B cell (primary cell): ENCODE results near the gene KRT28. TPM values are rescaled to one million over a fixed set of nuclear protein-coding genes. Genes with fewer than 3 reads are reported as not detected.

Experiments used
- ATAC-seq: fragments of 200-7000 bp; cut with Tn5 transposase; one replicate; pipeline ENCODE4 v1.10.0; 2021; ENCODE audit warnings: low read depth, mild to moderate bottlenecking, moderate number of reproducible peaks, moderate library complexity
- CTCF ChIA-PET: fragments of 350-600 bp; sonication (Branson Sonifier 250); formaldehyde crosslinking; loops from one replicate; lab custom pipeline; 2021; ENCODE audit warnings: antibody characterized with exemption, inconsistent platforms; lab: Charles Lee
- POLR2A ChIA-PET: fragments of 350-600 bp; sonication (Branson Sonifier 250); formaldehyde crosslinking; loops from one replicate; lab custom pipeline; 2021; ENCODE audit warnings: antibody characterized with exemption; lab: Charles Lee
- DNase-seq: peaks from one replicate; pipeline ENCODE4 v3.0.0; 2013
- H2AFZ ChIP-seq: 2 replicates; pipeline ENCODE4 v1.6.1; 2012; ENCODE audit warnings: mild to moderate bottlenecking, low read depth, low read length; ENCODE audit not compliant: insufficient read depth, poor library complexity, severe bottlenecking
- H3K27ac ChIP-seq, 2 donors: 1 replicate in 1 of 2; 2 replicates in 1 of 2; pipeline ENCODE4 v1.5.1; 2012 to 2013; ENCODE audit warnings: low read length in 2 of 2, mild to moderate bottlenecking in 2 of 2, moderate library complexity in 1 of 2
- H3K27me3 ChIP-seq, 4 experiments: fragments of 200-600 bp in 1 of 4; sonication (generic) in 1 of 4; replicated peaks in 1 of 4; 1 replicate in 2 of 4; 2 replicates in 2 of 4; pipeline versions ENCODE4 v1.6.1 to v1.7.0; 2013 to 2016; ENCODE audit warnings: low read length in 3 of 4, mild to moderate bottlenecking in 2 of 4, mixed read lengths in 1 of 4, moderate library complexity in 1 of 4; ENCODE audit not compliant: insufficient read depth in 4 of 4, control insufficient read depth in 3 of 4; ENCODE audit errors: control extremely low read depth in 1 of 4
- H3K36me3 ChIP-seq, 2 experiments: replicated peaks in 1 of 2; 1 replicate in 1 of 2; 2 replicates in 1 of 2; pipeline versions ENCODE4 v1.6.1 to v1.7.1; 2013; ENCODE audit warnings: low read length in 1 of 2; ENCODE audit not compliant: insufficient read depth in 2 of 2, control insufficient read depth in 1 of 2; ENCODE audit errors: control extremely low read depth in 1 of 2, extremely low read depth in 1 of 2
- H3K4me1 ChIP-seq, 2 donors: fragments of 200-600 bp in 1 of 2; sonication (generic) in 1 of 2; 1 replicate in 1 of 2; 2 replicates in 1 of 2; pipeline versions ENCODE4 v1.5.1 to v1.6.1; 2013 to 2017; ENCODE audit warnings: low read length in 2 of 2; ENCODE audit not compliant: control insufficient read depth in 2 of 2, insufficient read depth in 2 of 2
- H3K4me2 ChIP-seq: replicated peaks from 2 replicates; pipeline ENCODE3; 2012; ENCODE audit warnings: mild to moderate bottlenecking, low read depth, low read length; ENCODE audit not compliant: poor library complexity, severe bottlenecking
- H3K4me3 ChIP-seq, 5 experiments: fragments of 200-600 bp in 1 of 5; sonication (generic) in 1 of 5; 1 replicate in 3 of 5; 2 replicates in 2 of 5; pipeline versions ENCODE4 v1.5.1 to v1.7.0; 2011 to 2016; ENCODE audit warnings: low read length in 4 of 5, mild to moderate bottlenecking in 4 of 5, low read depth in 2 of 5, control low read depth in 1 of 5, moderate library complexity in 1 of 5; ENCODE audit not compliant: insufficient read depth in 1 of 5; ENCODE audit errors: control extremely low read depth in 1 of 5, extremely low read depth in 1 of 5
- H3K79me2 ChIP-seq: fragments of 200-600 bp; sonication (generic); one replicate; pipeline ENCODE4 v1.6.0; 2016; ENCODE audit warnings: low read length; ENCODE audit not compliant: control insufficient read depth, insufficient read depth
- H3K9ac ChIP-seq: fragments of 200-600 bp; sonication (generic); 2 replicates; pipeline ENCODE4 v1.6.1; 2017; ENCODE audit warnings: mild to moderate bottlenecking, low read length, moderate library complexity
- H3K9me3 ChIP-seq, 3 donors: one replicate each; pipeline versions ENCODE4 v1.6.1 to v1.7.1; 2013; ENCODE audit warnings: low read length in 2 of 3; ENCODE audit not compliant: control insufficient read depth in 2 of 3, insufficient read depth in 1 of 3; ENCODE audit errors: control extremely low read depth in 1 of 3
- H4K20me1 ChIP-seq: 2 replicates; pipeline ENCODE4 v1.6.0; 2012; ENCODE audit warnings: mild to moderate bottlenecking, low read length; ENCODE audit not compliant: insufficient read depth, control insufficient read depth, poor library complexity, severe bottlenecking
- H3K27ac Mint-ChIP-seq: one replicate; pipeline ENCODE4 v1.8.0; 2021; ENCODE audit warnings: mixed read lengths
- H3K27me3 Mint-ChIP-seq: one replicate; pipeline ENCODE4 v1.8.0; 2021; ENCODE audit warnings: mixed read lengths
- H3K4me1 Mint-ChIP-seq: one replicate; pipeline ENCODE4 v1.8.0; 2021; ENCODE audit warnings: mixed read lengths
- H3K4me3 Mint-ChIP-seq: one replicate; pipeline ENCODE4 v1.8.0; 2021; ENCODE audit warnings: mixed read lengths
- H3K9me3 Mint-ChIP-seq: one replicate; pipeline ENCODE4 v1.8.0; 2022; ENCODE audit warnings: mixed read lengths; ENCODE audit not compliant: insufficient read depth
- CTCF ChIP-seq: fragments of 200-600 bp; IDR thresholded peaks from one replicate; pipeline ENCODE4 v1.8.0; 2022; ENCODE audit warnings: antibody characterized with exemption, mild to moderate bottlenecking
- EZH2 ChIP-seq: IDR thresholded peaks from 2 replicates; pipeline ENCODE4 v1.6.1; 2012; ENCODE audit warnings: borderline replicate concordance, low read depth, mild to moderate bottlenecking, moderate library complexity, low read length; ENCODE audit not compliant: insufficient read depth, poor library complexity, severe bottlenecking
- WGBS: methylation state at CpG from one replicate; pipeline ENCODE4 v1.1.5; 2013; ENCODE audit warnings: missing lambda C conversion rate; ENCODE audit not compliant: insufficient coverage; 5-methylcytosine and 5-hydroxymethylcytosine counted together
- intact Hi-C: fragments of 100-400 bp; cut with micrococcal nuclease; formaldehyde crosslinking; loops from one replicate; pipeline ENCODE4 v1.10.0; 2022
- polyA plus RNA-seq: library from polyadenylated mRNA; depleted of rRNA; stranded (reverse); fragments of >200 nt; gene quantifications from 2 replicates; pipeline ENCODE4 v1.2.3, GENCODE V29; 2012
- total RNA-seq, 2 donors: library from RNA; stranded (reverse); fragments of 120-200 nt in 1 of 2; gene quantifications; 1 replicate in 1 of 2; 2 replicates in 1 of 2; pipeline versions ENCODE4 v1.2.3 to v1.2.4, GENCODE V29; 2013 to 2022

KRT28 gene
- total and polyA plus RNA-seq, 2 donors (not counting 1 experiment from before 2014, with no cell fraction given): not detected

GRCh38 chr17:40755231-40755630, 44.5 kb downstream of the KRT28 start, which contains the start of gene KRT25:
KRT25 (minus strand) TSS chr17:40755331; CDS start chr17:40755271, 60 bp downstream.
- Histone ChIP-seq H3K4me3 (no peak within 1 kb of the TSS), H4K20me1 (no peaks in the 10 kb centered on the region), H3K9me3 (peaks cover 0 to 14% (median 10%) of the 10 kb centered on the region in 3 donors), H3K27ac (no peak within 1 kb of the TSS), H3K9ac (no peak within 1 kb of the TSS), H3K27me3 (peaks cover 0 to 9% (median 2%) of the 10 kb centered on the region in 4 experiments), H3K36me3 (no peaks in the 10 kb centered on the region), H3K4me1 (no peaks in the 10 kb centered on the region), H3K79me2 (no peaks in the 10 kb centered on the region), H2AFZ (no peak within 1 kb of the TSS), H3K4me2 (no peak within 1 kb of the TSS)
- DNase-seq (no peak), ATAC-seq (no peak)
- CTCF ChIA-PET: no interaction called here
- TF ChIP-seq EZH2 (no peak), CTCF (no peak)
- Mint-ChIP-seq H3K27ac (no peak within 1 kb of the TSS), H3K4me3 (no peak within 1 kb of the TSS), H3K9me3 (peaks cover 11% of the 10 kb centered on the region), H3K4me1 (no peaks in the 10 kb centered on the region), H3K27me3 (peaks cover 59% of the 10 kb centered on the region)
- intact Hi-C loops: no loop called here
- 82% methylated on average over 3 of the region's 4 CpGs for WGBS
- POLR2A ChIA-PET: no interaction called here

GRCh38 chr17:40753804-40754203, 46.0 kb downstream of the KRT28 start:
- Histone ChIP-seq H3K36me3 (no peaks in the 10 kb centered on the region), H3K27me3 (peaks cover 0 to 19% (median 6%) of the 10 kb centered on the region in 4 experiments), H3K4me3 (no peak overlapping the region), H3K79me2 (no peaks in the 10 kb centered on the region), H3K9me3 (peaks cover 0 to 1% (median 1%) of the 10 kb centered on the region in 3 donors), H3K27ac (no peak overlapping the region), H4K20me1 (no peaks in the 10 kb centered on the region), H3K4me1 (no peaks in the 10 kb centered on the region), H3K9ac (no peak overlapping the region), H3K4me2 (no peak overlapping the region), H2AFZ (no peak overlapping the region)
- H3K4me3 Mint-ChIP-seq: no peak overlapping the region
- no peak for ATAC-seq
- intact Hi-C loops: no loop called here
- no peaks in the 10 kb centered on the region for H3K4me1 Mint-ChIP-seq
- no CpG with 5 or more reads among the region's 3 CpGs for WGBS
- peaks cover 6% of the 10 kb centered on the region for H3K9me3 Mint-ChIP-seq
- DNase-seq: no peak
- CTCF ChIA-PET: no interaction called here
- no peak overlapping the region for H3K27ac Mint-ChIP-seq
- no peak for TF ChIP-seq CTCF
- TF ChIP-seq EZH2: no peak
- POLR2A ChIA-PET: interaction anchor here (0.6 kb wide), 1 partner anchor 1613 kb away, joined by 3 read pairs; no protein-coding TSS in a partner anchor
- peaks cover 57% of the 10 kb centered on the region for H3K27me3 Mint-ChIP-seq
